Suppressor macrophage treated with lipopolysaccharide for 1 hour (primary cell): ENCODE results near the gene ZNF792.
"Not testable (repeated sequence)": the region's sequence is repeated elsewhere in the genome, so short reads cannot be mapped to it uniquely, and the experiment has no call there.

Experiments used
- DNase-seq, 3 donors: peaks; one replicate each; pipeline ENCODE4 v3.0.0-alpha.2; 2020 to 2022

Gene ZNF792

DNA sequence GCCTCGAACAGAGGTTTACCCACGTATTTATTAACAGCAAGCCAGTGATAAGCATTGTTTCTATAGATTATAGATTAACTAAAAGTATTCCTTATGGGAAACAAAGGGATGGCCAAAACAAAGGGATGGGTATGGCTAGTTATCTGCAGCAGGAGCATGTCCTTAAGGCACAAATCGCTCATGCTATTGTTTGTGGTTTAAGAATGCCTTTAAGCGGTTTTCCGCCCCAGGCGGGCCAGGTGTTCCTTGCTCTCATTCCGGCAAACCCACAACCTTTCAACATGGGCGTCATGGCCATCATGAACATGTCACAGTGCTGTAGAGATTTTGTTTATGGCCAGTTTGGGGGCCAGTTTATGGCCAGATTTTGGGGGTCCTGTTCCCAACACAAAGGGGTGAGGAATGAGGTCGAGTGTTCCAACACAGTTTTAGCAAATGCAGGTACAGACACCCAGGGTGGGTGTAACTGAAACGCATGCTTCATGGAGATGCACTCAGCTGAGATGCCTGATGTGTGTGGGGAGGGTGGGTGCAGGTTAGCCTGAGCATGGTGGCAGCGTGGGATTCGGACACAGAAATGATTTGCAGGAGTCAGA, 6.3 kb upstream of the ZNF792 start:
- DNase-seq = not testable (repeated sequence)

DNA sequence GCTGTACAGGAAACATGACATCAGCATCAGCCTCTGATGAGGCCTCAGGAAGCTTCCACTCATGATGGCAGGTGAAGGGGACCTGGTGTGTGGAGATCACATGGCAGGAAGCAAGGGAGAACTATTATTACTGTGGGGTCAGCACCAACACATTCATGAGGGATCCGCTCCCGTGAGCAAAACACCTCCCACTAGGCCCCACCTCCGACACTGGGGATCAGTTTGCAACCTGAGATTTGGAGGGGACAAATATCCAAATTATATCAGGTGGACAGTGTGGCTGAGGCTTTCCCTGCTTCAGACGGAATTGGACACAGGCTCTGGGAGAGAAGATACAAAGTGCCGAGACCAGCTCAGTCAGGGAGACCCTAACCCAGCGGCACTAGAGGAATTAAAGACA, 5.7 kb upstream of the ZNF792 start:
- DNase-seq = no peak

DNA sequence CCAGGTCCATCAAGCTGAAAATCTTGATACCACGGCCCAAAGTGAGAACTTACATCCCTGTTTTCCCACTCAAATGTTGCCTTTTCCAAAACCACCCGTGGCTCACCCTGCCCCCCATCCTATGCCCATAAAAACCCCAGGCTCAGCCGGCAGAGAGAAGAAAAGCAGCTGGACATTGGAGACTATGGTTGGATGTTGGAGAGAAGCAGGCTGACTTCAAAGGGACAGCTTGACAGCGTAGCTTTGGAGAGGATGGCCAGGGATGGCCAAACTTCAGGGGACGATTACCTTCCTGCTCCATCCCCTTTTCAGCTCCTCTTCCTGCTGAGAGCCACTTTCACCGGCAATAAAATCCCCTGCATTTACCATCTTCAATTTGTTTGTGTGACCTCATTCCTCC, 3.5 kb upstream of the ZNF792 start:
- no peak for DNase-seq

DNA sequence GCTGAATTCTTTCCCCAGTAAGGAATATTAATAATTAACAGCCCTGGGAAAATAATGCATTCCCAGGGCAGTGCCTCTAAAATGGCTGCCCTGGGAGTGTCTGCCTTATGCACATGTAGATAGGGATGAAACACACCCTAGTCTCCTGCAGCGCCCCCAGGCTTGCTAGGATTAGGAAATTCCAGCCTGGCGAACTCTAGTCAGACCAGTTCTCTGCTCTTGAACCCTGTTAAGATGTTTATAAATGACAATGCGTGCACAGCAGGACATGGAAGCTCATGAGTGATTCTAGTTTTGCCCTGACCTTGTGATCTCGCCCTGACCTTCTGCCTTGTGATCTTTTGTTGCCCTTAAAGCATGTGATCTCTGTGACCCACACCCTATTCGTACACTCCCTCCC, 1.5 kb upstream of the ZNF792 start:
- not testable (repeated sequence) for DNase-seq

DNA sequence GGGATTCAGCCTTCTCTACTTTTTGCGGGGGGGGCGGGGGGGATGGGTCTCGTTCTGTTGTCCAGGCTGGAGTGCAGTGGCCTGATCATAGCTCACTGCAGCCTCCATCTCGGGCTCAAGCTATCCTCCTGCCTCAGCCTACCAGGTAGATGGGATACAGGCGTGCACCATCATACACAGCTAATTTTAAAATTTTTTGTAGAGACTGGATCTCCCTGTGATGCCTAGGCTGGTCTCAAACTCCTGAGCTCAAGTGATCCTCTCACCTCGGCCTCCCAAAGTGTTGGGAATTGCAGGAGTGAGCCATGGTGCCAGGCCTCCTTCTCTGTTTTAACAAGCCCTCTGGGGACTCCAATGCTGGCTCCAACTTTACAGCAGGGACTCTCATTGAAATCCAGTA, 569 bp upstream of the ZNF792 start:
- no peak for DNase-seq

DNA sequence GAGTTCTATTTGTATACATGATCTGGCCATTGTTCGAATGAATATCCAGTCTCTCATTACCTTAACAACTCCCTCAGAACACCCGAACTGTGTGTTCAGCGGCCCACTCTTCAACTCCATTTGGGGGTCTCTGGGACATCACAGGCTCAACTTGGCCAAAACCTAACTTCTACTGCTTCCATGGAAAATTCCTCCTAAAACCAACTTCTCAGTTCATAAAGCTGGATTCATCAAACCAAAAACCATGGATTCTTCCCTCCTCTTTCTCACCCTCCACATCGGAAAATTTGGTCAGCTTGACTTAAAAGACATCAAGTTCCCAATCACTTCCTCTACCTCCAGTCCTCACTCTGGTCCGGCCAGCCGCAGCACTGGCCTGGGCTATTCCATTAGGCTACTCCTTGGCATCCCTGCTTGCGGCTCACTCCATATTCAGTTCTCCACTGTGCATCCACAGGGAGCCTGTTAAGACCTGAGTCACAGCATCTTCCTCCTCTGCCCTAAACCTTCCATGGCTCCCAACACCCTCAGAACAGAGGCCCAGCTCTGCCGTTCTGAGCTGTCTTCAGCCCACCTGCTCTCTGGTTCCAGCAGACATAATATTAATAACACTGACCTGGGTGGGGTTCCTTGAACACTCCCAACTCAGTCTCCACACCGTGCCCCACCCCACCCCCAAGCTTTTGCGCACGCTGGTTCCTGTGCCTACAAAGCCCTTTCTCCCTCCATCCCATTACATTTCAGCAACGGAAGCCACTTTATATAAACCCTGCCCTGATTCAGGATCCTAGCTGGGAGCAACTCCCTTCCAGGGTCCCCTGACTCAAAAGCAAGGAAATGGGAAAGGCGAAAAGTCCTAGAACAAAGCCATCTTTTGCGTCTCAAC, 1.1 kb downstream of the ZNF792 start:
- no peak for DNase-seq

DNA sequence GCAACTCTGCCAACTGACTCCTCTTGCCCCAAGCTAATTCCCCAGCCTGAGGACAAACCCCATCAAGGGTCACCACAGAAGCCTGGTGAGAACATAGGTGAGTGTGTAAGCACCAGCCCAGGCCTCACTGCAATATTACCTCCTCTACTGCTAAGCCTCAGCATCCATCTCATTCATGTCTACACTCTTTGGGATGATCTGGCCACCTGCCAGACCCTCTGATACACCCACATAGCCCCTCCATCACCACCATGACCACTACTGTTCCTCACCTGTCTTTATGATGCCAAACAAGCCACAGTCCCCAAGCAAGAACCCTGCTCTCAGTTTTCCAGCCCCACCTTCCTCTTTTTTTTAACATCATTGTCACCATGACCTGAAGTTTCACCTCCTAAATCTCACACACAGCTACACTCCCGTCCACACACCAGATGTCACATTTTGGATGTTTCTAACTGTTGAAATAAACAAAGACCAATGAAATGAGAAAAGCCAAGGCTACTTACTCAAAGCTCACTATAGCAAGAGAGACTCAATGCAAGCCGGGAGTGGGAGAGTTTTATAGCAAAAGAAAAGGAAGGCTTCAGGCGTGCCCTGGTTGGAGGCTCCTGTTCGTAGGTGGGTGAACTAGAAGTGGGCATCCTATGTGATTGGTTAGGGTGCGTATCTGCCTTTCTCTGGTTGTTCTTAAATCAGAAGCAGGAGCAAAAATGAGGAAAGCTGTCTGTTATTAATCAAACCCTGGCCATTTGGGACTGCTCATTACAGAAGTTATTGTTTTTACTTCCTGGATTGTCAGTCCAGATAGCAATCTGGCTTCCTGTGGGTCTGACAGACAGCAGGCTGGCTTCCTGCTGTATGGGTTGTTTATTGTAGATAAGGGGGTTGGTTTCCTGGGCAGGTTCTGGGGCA, 2.0 kb downstream of the ZNF792 start:
- DNase-seq = no peak

DNA sequence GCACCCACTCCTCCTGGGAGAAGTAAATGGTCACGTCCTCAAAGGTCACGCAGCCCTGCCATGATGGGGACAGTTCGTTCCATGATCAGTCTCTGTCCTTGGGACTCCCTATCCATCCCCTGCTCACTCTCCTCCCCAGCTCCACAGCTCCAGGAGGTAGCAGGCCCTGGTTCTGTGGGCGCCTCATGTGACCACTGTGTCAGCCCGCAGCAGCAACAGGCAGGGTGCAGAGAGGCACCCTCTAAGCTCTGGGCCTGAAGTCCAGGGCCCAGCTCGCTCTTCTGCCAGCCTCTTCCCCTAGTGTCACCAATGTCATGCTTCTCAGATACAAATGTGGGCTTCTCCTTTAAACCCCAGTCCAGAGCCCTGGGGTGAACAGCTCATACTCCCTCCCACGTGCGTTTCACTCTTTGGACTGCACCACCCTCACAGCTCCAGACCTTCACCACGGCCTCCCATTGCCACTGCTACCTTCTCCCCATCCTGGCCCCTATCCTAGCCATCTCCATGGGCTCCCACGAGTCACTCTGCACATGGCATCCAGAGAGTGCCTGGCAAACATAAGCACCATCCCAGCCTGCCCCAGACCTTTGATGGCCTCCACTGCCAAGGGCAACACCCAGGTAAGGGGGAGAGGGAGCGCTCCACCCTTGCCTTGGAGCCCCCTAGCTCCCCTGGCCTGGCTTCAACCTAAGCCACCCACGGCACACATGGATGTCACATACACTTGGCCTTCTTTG, 2.9 kb downstream of the ZNF792 start:
- DNase-seq = no peak

DNA sequence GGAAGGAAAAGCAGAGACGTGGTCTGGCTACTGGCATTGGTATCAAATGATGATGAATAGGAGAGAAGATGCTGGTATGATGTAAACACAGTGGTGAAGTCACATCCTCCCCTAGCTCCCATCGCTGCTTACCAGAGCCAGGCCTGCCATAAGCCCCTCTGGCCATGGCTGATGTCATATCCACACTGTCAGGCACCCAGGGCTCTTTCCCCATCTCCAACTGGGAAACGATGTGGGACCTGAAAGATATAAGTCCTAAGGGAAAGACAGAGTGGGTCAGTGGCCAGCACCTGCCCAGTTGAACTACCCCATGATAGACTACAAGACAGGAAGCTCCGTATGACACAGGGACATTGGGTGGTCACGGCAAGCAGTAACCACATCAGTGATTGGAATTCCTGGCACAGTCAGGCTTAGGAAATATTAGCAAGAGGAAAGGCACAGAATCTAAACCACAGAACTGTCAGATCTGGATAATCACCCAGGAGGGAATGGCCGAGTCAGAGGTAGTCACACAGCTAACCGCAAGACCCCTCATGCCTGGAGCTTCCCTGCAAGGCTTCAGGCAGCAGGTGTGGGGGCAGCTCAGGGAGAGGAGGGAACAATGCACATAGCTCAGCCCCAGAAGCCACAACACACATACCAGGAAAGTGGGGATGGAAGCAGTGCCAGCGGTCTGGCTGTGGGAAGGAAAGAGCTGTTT, 3.8 kb downstream of the ZNF792 start:
- DNase-seq = no peak

DNA sequence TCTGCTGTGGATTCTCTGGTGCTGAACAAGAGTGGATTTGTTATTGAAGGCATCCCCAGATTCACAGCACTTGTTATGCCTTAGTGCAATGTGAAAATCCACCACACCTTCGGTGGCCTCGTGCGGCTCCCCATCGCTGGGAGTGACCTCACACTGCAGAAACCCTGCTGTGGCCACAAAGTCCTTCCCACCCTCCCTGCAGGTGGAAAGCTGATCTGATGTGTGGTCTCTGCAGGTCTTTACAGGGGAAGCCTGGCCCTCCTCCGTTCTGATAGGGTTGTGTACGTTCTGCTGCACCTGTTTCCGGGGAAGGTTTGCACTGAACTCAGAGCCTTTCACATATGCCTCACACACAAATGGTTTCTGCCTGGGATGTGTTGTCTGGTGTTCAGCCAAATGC, 5.0 kb downstream of the ZNF792 start:
- no peak for DNase-seq

DNA sequence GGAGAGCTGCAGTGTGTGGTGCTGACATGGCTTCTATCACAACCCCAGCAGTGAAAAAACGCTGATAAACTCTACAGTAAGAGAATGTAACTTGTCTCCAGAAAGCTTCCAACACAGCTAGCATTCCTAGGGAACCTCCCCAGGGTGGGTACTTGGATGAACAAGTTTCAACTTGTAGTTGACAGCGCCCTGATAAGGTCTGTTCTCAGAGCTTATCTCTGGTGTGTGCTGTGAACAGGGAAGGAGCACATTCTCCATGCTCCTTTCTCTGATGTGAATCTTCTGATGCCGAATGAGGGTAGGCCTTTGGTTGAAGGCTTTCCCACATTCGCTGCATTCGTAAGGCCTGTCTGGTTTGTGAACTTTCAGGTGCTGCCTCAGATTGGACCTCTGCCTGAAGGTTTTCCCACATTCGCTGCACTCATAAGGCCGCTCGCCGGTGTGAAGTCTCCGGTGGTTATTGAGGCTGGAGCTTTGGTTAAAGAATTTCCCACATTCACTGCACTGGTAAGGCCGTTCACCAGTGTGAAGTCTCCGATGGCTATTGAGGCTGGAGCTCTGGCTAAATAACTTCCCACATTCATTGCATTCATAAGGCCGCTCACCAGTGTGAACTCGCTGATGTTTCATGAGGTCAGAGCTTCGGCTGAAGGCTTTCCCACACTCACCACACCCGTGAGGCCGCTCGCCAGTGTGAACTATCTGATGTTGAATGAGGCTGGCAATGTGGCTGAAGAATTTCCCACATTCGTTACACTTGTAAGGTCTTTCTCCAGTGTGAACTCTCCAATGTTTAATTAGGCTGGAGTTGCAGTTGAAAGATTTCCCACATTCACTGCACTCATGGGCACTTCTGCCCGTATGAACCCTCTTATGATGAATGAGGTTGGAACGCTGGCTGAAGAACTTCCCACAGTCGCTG, 5.9 kb downstream of the ZNF792 start:
- DNase-seq = no peak

DNA sequence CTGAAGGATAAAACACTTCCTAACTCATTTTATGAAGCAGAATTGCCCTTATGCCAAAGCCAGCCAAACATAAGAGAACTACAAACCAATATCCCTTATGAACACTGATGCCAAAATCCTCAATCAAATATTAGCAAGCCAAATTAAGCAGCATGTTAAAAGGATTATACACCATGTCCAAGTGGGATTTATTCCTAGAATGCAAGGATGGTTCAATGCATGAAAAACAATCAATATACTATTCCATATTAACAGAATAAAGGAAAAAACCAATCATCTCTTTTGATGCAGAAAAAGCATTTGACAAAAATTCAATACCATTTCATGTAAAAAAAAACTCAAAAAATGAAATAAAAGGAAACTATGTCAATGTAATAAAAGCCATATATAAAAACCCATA, 10.9 kb downstream of the ZNF792 start:
- no peak for DNase-seq

DNA sequence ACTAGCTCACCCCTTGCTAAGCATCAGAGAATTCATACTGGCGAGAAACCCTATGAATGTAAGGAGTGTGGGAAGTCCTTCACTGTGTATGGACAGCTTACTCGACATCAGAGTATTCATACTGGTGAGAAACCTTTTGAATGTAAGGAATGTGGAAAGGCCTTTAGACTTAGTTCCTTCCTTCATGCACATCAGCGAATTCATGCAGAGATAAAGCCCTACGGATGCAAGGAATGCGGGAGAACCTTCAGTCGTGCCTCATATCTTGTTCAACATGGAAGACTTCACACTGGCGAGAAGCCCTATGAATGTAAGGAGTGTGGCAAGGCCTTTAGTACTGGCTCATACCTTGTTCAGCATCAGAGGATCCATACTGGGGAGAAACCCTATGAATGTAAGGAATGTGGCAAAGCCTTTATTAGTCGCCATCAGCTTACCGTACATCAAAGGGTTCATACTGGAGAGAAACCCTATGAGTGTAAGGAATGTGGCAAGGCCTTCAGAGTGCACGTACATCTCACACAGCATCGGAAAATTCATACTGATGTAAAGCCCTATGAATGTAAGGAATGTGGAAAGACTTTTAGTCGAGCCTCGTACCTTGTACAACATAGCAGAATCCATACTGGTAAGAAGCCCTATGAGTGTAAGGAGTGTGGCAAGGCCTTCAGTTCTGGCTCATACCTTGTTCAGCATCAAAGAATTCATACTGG, 20.0 kb downstream of the ZNF792 start:
- DNase-seq = no peak

DNA sequence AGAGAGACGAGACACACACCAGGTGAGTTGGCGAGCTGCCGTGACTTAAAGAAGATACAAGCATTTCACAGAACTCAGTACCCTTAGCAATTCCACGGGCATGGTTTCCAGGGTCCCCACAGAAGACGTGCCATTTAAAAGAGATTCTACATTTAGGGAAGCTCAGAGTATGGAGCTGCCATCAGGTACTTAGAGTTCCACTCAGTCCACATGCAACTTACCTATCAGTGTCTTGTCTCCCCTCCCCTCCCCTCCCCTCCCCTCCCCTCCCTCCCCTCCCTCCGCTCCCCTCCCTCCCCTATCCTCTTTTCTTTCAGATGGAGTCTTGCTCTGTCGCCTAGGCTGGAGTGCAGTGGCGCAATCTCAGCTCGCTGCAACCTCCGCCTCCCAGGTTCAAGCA, 25.1 kb downstream of the ZNF792 start:
- no peak for DNase-seq

DNA sequence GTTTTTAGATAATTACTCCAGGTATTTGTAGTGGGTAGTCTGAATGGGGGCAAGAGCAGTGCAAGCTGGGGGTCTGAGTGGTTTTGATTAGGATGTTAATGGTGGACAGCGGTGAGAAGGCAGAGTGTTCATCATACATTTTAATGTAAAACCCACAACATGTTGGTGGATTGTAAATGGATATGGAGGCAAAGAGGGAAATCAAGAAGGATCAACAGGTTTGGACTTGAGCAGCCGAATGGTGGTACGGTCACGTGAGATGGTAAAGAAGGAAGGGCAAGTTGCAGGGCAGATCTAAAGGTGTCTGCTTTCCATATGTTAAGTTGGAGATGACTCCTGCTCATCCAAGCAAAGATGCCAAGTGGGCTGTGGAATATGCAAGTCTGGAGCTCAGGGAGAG, 27.8 kb downstream of the ZNF792 start:
- DNase-seq = no peak

DNA sequence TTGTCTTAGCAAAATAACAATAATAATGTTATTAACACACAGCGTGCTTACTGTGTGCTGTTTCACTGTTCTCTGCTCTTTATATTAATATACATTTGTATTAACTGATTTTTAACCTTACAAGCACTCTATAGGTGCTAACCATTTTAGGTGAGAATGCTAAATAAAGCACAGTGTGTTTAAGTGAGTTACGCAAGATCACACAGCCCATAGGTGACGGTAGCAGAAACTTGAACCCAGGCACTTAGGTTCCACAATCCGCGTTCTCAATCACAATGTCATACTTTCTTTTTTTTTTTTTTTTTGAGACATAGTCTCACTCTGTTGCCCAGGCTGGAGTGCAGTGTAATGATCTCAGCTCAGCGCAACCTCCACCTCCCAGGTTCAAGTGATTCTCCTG, 31.5 kb downstream of the ZNF792 start:
- no peak for DNase-seq

DNA sequence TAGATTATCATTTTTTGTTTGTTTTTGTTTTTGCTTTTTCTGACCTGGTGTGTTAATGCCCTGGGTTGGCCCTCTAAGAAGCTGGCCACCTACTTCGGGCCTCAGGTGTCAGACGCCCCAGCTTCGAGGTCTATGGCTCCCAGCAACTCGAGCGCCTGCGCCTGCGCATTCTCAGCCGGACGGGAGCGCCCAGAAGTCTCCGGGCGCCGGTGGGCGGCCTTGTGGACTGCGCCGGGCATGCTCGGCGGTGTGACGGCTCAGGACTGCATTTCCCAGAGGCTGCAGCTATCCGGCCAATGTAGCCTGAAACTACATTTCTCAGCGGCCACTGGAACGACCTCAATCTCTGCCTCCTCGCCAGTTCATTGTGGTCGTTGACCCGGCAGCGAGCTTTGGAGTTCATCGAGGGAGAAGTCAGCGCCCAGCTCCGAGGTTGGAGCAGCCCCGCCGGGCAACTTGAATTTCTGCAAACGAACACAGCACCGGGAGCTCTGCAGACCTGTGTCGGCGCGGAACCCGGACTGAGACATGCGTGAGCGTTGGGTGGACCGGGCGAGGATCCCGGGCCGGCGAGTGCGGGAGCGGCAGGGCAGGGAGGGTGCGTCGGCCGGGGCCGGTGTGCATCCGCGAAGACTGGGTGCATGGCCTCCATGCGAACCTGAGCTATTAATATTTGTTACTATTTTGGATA, 37.2 kb downstream of the ZNF792 start, which contains the start of gene ZNF30:
TSS of gene ZNF30 (plus strand) at position 219 of the 691 bp plus-strand sequence. CDS start 3,045 bp downstream, outside the sequence.
- DNase-seq = peak; percentile 86 to 94 (median 91)

DNA sequence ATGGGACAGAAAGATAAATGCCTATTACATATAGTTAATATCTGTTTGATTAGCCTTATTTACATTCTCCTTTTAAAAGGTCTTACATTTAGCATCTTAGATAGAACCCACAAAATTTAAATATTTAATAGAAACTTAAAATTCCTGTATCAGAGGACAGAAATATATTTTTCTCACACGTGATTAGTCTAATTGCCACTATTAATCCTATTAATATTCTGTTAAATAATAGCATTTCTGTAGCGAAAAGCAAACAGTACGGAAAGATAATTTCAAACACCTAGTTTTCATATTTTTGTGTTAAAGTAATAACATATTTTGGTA, 37.7 kb downstream of the ZNF792 start:
- no peak for DNase-seq

DNA sequence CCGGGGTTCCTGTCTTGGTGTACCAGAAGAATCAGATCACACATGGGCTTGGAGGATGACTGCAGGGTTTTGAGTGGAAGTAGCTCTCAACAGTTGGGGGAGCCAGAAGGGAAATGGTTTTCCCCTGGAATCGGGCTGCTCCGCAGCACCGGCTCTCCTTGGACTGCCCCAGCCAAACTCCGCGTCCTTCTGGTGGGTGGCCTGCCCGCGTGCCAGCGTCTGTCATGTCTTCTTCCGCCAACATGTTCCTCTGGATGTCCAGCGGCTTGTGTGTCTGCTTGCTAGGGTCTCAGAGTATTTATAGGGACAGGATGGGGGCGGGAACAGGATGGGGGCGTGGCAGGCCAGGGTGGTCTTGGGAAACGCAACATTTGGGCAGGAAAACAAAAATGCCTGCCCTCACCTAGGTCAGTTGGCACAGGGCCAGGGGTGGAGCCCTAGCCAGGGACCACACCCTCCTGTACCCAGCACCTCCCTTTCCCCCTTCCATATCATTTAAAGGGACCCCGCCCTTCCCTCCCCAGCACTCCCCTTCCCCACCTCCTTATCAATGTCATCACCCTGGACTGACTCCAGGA, 38.7 kb downstream of the ZNF792 start:
- DNase-seq = no peak
